NK-92 (cell line): ENCODE data around the gene DUSP21.
"Not testable (repeated sequence)": the region's sequence is repeated elsewhere in the genome, so short reads cannot be mapped to it uniquely, and the experiment has no call there.

Experiments
- DNase-seq: peaks from one replicate; lab custom pipeline; 2025; ENCODE audit not compliant: unreplicated experiment; lab: John Stamatoyannopoulos, UW

DUSP21 gene

DNA sequence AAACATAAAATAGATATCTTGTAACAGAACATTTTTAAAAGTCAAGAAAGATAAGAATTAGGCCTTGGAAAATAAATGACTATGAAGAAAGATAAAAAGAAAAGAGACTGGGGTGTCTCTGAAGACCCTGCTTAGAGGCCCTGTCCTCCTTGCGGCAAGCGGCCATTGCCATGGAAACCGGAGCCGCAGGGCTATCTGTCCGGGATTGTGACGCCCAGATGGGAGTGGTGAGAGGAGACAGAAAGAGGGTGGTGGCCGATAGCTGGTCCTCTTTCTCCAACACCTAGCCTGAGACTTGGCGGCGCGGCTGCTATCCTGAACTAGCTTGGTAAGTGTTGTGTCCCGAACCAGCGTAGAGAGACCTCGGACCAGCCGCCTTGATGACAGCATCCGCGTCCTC lies at the start of gene DUSP21:
Gene DUSP21, plus strand, starts transcription at position 269 of the 400 bp plus-strand sequence. Its CDS starts 112 bp downstream, at position 381.
- DNase-seq, result no peak

DNA sequence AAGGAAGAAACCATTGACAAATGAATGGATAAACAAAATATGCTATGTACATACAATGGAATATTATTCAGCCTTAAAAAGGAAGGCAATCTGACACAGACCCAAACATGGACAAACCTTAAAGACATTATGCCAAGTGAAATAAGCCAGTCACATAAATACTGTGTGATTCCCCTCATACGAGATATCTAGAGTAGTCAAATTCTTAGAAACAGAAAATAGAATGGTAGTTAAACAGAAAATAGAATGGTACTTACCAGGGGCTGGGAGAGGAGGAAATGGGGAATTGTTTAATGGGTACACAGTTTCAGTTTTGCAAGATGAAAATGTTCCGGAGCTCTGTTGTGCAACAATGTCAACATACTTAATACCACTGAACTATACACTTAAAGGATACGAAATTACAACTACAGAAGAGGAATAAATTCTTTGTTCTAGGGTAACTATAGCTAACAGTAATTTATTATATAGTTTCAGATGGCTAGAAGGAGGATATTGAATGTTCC lies 47.8 kb upstream of the DUSP21 start:
- no peak for DNase-seq

DNA sequence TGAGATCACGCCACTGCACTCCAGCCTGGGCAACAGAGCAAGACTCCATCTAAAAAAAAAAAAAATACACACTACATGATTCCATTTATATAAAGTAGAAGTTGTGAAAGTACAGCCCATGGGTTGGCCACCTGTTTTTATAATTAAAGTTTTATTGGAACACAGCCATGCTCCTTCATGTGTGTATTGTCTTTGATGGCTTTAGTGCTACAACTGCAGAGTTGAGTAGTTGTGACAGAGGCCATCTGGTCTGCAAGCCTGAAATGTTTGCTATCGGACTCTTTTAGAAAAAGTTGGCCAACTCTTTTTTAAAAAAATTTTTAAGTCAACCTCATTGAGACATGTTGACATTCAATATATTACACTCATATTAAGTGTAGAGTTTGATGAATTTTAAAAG lies 41.2 kb upstream of the DUSP21 start:
- DNase-seq, result no peak

DNA sequence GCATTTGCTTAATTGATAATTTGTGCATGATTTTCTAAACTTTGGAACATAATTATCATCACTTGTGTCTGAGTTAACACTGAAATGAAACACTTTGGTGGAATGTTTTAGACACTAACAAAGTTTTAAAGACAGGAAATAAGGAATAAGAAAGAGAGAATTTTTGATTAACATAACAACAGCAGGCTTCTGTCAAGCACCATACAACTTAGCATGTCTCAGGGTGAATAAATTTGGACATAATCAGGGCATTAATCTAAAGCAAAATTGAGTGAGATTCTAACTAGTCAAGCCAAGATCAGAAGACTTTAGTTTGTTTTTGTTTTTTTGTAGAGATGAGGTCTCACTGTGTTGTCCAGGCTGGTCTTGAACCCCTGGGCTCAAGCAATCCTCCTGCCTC lies 28.1 kb upstream of the DUSP21 start:
- DNase-seq, result no peak

DNA sequence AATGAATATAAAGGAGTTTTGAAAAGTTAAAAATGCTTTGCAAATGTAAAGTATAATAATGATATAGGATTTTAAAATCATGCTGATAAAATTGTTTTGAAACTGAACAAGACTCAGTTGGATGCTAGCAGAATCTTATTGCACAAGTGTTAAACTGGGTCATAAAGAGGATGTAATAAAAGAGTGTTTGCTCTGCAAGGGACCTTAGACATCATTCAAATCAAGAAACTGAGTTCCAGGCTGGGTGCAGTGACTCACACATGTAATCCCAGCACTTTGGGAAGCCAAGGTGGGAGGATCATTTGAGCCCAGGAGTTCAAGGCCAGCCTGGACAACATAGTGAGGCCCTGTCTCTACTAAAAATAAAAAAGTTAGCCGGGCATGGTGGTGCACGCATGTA lies 27.5 kb upstream of the DUSP21 start:
- DNase-seq, result no peak

DNA sequence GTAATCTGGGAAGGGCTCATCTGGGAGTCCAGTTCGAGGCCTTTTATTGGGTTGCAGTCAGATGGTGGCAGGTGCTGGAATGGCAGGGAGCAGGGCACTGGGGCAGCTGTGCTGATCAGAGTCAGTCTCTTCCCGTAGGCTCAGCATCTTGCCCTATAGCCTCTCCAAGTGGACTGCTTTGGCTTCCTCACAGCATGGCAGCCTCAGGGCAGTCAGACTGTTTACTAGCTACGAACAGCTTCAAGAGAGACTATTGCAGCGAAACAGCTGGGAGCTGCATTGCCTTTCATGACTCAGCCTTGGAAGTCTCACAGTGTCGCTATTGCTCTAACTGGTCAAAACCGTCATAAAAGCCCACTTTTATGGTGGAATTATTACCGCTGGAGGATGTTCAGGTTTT lies 26.8 kb upstream of the DUSP21 start:
- no peak for DNase-seq

DNA sequence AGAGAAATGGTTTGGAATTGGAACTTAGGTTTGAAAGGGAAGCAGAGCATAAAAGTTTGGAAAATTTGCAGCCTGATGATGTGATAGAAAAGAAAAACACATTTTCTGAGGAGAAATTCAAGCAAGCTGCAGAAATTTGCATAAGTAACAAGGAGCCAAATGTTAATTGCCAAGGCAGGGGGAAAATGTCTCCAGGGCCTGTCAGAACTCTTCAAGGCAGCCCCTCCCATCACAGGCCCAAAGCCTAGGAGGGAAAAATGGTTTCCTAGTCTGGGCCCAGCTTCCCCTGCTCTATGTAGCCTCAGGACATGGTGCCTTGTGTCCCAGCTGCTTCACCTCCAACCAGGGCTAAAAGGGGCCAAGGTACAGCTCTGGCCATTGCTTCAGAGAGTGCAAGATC lies 21.2 kb upstream of the DUSP21 start:
- DNase-seq, result no peak

DNA sequence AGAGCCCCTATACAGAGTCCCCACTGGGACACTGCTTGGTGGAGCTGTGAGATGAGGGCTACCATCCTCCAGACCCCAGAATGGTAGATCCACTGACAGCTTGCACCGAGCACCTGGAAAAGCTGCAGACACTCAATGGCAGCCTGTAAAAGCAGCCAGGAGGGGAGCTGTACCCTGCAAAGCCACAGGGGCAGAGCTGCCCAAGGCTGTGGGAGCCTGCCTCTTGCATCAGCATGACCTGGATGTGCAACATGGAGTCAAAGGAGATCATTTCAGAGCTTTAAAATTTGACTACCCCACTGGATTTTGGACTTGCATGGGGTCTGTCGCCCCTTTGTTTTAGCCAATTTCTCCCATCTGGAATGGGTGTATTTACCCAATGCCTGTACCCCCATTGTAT lies 20.6 kb upstream of the DUSP21 start:
- DNase-seq, result not testable (repeated sequence)

DNA sequence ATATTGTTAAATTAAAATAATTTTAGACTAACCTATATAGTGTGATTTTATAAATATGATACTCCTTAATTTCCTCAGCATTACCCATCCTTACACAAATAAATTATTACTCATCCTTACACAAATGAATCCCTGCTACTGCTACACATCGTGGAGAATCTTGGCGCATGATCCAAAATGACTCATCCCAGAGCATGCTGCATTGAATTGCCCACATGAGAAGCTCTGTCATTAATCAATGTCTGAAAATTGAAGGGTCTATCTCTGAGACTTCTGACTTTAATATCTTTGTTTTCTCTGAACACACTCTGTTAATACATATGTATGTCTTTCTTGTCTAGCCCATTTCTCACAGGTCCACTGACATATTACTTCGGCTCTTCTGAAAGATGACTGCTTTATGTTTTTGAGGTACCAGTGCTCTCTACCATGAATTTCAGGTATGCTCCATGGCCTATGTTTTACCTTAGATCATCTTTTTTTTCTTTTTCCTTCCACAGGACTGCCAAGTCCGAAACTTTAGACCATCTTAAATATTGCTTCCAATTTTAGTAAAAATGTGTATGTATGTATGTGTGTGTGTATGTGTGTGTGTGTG lies 15.7 kb upstream of the DUSP21 start:
- no peak for DNase-seq

DNA sequence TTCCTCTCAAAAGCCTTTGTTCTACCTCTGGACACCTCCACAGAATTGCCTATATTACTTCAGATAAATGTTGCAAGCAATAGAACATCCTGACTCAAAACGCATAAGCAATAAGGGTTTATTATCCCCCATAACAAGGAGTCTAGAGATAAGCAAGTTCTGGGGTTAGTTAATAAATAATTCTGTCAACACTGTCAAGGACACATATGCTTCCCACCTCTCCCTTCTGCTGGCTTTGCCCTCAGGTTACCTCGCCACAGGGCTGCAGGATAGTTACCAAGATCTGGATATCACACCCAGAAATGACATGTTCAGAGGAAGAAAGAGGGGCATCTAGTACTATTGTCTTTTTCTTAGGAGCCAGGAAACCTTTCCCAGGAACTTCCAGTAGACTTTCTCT lies 14.0 kb upstream of the DUSP21 start:
- no peak for DNase-seq

DNA sequence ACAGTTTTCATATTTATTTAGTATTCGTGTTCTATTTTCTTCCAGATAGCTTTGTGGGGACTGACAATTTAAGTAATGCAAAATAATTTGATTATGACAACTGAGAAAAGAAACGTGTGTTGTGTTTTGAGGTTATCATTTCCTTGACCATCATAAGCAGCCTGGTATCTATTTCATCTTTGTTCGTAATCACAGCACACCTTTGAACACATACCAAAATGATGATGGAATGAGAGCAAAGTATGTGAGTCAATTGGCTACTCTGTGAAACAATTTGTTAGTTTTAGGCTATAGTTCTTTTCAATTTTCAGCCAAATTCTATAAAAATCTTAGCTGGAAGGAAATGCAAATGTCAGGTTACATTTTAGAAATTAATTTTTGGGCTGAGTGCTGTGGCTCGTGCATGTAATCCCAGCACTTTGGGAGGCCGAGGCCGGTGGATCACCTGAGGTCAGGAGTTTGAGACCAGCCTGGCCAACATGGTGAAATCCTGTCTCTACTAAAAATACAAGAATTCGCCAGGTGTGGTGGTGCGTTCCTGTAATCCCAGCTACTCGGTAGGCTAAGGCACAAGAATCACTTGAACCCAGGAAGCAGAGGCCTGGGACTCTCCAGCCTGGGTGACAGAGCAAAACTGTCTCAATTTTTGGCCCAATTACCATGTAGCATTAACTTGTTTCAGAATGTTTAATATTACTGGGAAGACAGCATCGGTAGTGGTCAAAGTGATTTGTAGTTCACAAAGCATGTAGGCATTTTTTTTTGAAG lies 1.1 kb upstream of the DUSP21 start:
- DNase-seq, result no peak

DNA sequence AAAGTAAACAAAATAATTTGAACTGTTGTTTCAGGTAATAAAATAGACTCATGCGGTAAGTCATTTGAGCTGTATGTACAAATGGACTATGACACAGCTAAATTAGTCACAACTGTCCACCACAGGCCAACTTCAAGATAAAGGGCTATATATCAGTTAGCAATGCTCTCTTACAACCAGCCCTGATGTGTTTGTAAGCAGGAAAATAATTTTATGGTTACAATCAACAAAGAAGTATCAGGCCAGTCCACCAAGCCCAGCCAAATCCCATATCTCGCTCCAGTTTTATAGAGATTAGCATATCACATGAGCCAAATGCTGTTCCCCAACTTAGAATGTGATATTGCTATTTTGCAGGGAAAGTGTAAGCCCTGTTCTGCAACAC lies 511 bp upstream of the DUSP21 start:
- no peak for DNase-seq

DNA sequence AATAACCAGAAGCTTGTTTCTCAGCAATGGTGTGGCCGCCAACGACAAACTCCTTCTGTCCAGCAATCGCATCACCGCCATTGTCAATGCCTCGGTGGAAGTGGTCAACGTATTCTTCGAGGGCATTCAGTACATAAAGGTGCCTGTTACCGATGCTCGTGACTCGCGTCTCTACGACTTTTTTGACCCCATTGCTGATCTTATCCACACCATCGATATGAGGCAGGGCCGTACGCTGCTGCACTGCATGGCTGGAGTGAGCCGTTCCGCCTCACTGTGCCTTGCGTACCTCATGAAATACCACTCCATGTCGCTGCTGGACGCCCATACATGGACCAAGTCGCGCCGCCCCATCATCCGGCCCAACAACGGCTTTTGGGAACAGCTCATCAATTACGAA lies 383 bp downstream of the DUSP21 start:
- DNase-seq, result no peak

DNA sequence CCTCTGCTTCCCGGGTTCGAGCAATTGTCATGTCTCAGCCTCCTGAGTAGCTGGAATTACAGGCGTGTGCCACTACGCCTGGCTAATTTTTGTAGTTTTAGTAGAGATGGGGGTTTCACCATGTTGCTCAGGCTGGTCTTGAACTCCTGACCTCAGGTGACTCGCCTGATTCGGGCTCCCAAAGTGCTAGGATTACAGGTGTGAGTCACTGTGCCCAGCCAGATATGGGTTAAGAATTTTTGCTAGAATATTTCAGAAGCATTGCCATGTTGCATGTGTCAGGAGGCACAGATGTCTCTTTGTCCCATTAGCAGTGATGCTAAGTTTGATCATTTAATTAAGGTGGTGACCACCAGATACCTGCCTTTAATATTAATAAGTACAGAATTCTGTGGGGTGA lies 7.1 kb downstream of the DUSP21 start:
- DNase-seq, result not testable (repeated sequence)

DNA sequence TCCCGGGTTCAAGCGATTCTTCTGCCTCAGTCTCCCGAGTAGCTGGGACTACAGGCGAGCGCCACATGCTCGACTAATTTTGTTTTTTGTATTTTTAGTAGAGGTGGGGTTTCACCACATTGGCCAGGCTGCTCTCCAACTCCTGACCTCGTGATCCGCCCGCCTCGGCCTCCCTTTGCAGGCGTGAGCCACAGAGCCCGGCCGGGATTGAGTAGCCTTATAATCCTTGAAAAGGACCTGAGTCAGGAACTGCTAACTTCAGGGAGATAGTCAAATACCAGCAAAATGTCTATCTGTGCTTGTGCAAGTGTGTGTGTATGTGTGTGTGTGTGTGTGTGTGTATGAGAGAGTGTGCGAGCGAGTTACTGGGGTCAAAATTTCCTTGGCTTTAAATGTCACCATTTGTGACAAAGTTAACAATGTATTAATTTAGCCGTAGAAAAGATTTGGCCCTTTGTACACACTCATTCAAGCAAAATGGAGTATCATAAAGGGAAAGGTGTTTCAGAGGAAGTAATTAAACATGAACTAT lies 27.4 kb downstream of the DUSP21 start:
- DNase-seq, result no peak

DNA sequence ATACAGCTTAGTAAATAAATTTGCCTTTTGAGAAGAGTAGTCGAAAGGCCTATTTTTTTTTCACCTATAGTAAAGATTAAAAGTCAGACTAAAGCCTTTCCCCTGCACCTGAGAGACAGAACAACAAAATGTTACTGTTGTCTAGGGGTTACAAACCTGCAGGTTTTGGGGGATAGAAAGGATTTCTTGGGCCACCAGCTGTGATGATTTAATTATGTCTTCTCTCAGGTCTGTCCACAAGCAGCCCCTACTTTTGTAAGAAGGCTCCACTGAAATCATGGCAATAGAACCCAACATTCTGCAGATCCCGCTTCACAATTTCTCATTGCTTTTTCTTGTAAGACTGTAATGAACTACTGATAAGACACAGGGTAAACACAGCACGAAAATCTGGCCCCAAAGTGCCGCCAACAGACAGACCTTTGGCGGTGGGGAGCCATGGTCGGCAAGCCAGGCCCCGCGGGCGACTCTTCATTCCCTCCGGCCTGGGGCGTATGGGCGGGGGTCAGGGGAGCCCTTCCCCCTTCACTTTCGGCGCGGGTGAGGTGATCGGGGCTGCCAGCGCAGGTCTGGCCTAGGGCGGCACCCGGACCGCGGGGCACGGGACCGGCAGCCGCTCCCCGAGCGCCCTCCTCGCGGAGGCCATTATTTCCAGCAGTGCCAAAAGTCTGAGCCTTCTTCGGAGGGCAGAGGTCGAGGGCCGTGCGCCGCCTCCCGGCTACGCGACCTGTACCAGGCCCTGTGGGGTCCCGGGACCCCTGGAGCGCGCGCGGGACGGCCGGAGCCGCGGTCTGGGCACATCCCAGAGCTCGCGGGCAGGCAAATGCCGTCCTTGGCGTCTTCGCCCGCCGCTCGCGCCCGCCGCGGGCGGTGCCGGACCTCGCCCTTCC lies 28.4 kb downstream of the DUSP21 start:
- DNase-seq, result no peak

DNA sequence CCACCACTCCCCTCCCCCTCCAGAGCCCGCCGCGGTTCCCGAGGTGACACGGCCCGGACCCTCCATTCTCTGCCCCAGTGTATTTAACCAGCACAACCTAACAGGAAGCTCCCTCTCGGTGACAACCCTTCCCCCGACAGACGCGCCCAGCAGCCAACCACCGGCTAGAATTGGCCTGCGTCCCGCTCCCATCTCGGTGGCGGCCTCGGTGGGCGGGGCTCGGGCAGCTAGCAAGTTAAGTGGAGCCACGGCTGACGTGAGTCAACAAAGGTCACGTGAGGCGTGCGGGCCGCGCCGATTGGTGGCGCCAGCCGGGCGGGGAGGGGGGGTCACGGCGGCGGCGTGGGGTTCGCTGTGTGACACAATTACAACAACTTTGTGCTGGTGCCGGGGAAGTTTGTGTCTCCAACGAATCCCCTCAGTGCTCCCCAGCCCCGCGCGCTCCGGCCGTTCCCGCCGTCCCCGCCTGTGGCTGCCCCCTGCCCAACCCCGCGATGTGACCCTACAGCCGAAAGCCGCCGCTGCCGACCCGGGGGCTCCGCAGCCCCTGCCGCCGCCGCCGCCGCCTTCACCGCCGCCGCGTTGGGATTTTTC lies 29.1 kb downstream of the DUSP21 start, which contains the start of gene KDM6A:
Gene KDM6A, plus strand, starts transcription at position 368 of the 594 bp plus-strand sequence. CDS start 364 bp downstream, outside the sequence.
- DNase-seq, result peak; percentile 74

DNA sequence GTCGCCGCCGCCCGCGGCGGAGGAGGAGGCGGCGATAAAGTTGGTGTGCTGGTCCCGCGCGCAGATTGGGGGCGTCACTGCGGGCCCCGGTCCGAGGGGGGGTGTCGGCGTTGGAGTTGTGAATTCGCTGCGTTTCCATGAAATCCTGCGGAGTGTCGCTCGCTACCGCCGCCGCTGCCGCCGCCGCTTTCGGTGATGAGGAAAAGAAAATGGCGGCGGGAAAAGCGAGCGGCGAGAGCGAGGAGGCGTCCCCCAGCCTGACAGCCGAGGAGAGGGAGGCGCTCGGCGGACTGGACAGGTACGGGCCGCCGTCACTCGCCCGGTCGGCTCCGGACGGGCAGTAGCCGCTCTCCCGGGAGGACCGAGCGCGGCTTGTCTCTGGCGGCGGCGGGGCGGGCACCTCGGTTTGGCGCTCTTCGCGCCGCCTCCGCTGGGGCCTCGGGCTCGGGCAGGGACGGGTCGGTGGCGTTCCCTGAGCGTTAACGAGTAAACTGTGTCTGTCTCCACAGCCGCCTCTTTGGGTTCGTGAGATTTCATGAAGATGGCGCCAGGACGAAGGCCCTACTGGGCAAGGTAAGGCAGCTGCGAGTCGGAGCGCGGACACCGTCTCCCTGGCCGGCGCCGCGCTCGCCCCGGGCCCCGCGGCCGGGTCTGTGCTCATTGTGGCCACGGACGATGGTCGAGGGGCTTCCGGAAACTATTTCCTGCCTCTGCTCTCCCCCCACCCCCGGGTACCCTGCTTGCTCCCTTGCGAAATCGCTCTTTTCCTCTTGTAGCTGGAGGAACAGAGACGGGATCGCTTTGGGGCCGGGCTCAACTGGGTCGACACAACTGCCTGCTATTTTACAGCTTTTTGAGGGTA lies 29.8 kb downstream of the DUSP21 start:
- no peak for DNase-seq

DNA sequence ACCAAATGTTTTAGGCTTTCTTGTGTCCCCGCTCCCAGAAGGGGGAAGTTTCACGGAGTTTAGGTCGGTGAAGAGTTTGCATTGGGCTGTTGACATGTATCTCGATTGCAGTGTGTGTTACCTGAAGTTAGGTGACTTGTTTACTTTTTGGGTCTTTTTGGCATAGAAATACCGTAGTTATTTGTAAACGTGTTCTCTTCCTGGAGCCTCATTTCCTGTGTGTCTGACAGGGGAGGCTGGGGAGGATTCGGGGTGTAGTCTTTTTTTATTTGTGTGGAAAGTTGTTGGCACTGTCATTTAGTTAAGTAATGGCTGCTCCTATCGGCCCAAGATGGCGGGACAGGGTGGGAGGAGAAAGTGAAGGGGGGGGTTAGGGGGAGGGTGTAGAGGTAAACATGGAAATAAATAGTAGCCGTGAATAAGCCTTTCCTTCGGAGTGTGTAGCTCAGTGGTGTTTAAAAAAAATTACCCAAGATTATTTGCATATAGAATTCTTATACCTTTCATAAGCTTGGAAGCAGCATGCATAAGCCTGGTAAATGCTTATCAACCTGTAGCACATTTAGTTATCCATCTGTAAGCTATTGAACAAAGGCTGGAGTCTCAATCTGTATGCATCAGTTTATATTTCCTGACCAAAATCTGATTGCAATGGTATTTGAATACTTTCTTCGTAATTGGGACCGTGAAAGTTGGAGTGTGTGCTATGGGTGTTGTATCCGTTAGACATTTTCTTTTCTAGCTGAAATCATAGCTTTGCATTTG lies 30.8 kb downstream of the DUSP21 start:
- DNase-seq, result no peak
